Mesothelial cell of epicardium (in vitro differentiated cells): ENCODE data around the gene ZNF331. TPM values are rescaled to one million over a fixed set of nuclear protein-coding genes. Genes with fewer than 3 reads are reported as not detected.
"Not testable (repeated sequence)": the region's sequence is repeated elsewhere in the genome, so short reads cannot be mapped to it uniquely, and the experiment has no call there.

ENCODE experiments used
- DNase-seq, 2 experiments: peaks; one replicate each; pipeline ENCODE4 v3.0.0; 2021; ENCODE audit warnings: low spot score in 2 of 2; ENCODE audit not compliant: unreplicated experiment in 2 of 2
- H3K27ac Mint-ChIP-seq: 2 replicates; pipeline ENCODE4 v1.8.0; 2021; ENCODE audit warnings: mixed read lengths
- H3K27me3 Mint-ChIP-seq: 2 replicates; pipeline ENCODE4 v1.8.0; 2021; ENCODE audit warnings: low read depth, mixed read lengths
- H3K36me3 Mint-ChIP-seq: 2 replicates; pipeline ENCODE4 v1.8.0; 2021; ENCODE audit warnings: mixed read lengths
- H3K4me1 Mint-ChIP-seq: 2 replicates; pipeline ENCODE4 v1.8.0; 2021; ENCODE audit warnings: mixed read lengths
- H3K4me3 Mint-ChIP-seq: 2 replicates; pipeline ENCODE4 v1.8.0; 2021; ENCODE audit warnings: mild to moderate bottlenecking, moderate library complexity, mixed read lengths
- H3K9me3 Mint-ChIP-seq: 2 replicates; pipeline ENCODE4 v1.8.0; 2021; ENCODE audit warnings: mixed read lengths
- CTCF ChIP-seq: fragments of 200-600 bp; sonication (generic); IDR thresholded peaks from one replicate; pipeline ENCODE4 v1.5.0; 2021; ENCODE audit warnings: antibody characterized with exemption; ENCODE audit not compliant: unreplicated experiment
- total RNA-seq: library from RNA; stranded (reverse); gene quantifications from 3 replicates; pipeline ENCODE4 v1.2.1, GENCODE V29; 2021

The ZNF331 gene
- total RNA-seq: 17.6 to 19.5 TPM (median 19.4 TPM) in 3 replicates

DNA sequence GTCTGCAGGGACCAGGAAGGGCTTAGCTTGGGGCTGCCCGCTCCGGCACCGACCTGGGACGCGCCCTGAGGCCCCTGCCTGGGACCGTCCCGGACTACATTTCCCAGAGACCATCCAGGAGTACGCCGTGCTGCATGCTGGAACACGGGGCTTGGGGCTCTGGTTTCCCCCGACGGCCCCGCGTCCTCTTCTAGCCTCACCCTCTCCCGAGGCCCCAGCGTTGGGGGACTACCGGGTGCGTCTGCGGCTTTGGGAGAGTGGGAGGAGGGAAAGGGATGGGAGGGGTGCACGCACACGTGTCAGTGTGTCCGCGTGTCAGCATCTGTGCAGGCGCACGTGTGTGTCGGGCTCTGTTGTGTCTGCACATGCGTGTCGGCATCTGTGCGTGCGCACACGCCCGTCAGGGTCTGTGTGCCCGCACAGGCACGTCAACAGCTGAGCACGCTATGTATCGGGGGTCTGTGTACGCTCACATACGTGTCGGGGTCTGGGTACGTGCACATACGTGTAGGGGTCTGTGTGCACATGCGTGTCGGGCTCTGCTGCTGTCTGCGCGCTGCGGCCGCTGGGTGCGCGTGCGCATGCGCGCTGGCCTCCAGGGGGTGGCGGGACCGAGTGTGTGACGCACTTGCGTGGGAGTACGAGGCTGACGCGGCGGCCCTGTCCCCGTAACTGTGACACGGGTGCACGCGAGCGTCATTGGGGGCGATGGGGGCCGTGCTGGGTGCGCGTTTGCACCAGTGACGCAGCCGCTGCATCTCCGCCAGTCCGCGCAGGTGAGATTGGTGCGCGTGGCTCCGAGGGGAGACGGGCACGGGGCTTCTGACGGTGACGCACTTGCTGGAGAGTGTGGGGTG, at the start of gene ZNF331:
TSS of gene ZNF331 (plus strand) at position 625 of the 857 bp plus-strand sequence. CDS start 31,232 bp downstream, outside the sequence.
- peaks cover 5% of the 10 kb centered on the region for H3K36me3 Mint-ChIP-seq
- H3K4me1 Mint-ChIP-seq: peaks cover 16% of the 10 kb centered on the region
- H3K27me3 Mint-ChIP-seq: no peaks in the 10 kb centered on the region
- no peak for TF ChIP-seq CTCF
- H3K4me3 Mint-ChIP-seq: peak within 1 kb of the TSS; percentile 97
- no peaks in the 10 kb centered on the region for H3K9me3 Mint-ChIP-seq
- DNase-seq: peak; percentile 59 to 78
- H3K27ac Mint-ChIP-seq: peak within 1 kb of the TSS; percentile 97

GRCh38 chr19:53492153-53492552, 45.8 kb upstream of the ZNF331 start:
- H3K9me3 Mint-ChIP-seq: peaks cover 52% of the 10 kb centered on the region
- no peak for TF ChIP-seq CTCF
- no peak overlapping the region for H3K27ac Mint-ChIP-seq
- peaks cover under 1% of the 10 kb centered on the region for H3K4me1 Mint-ChIP-seq
- H3K4me3 Mint-ChIP-seq: no peak overlapping the region
- DNase-seq: no peak
- peaks cover 70% of the 10 kb centered on the region for H3K36me3 Mint-ChIP-seq
- H3K27me3 Mint-ChIP-seq: no peaks in the 10 kb centered on the region

GRCh38 chr19:53497311-53498023, 40.5 kb upstream of the ZNF331 start:
- H3K36me3 Mint-ChIP-seq: peaks cover 25% of the 10 kb centered on the region
- peaks cover 21% of the 10 kb centered on the region for H3K9me3 Mint-ChIP-seq
- DNase-seq, H3K4me1 Mint-ChIP-seq, H3K4me3 Mint-ChIP-seq, H3K27me3 Mint-ChIP-seq: not testable (repeated sequence)
- peak overlapping the region; percentile 19 for H3K27ac Mint-ChIP-seq

- H3K36me3 Mint-ChIP-seq: peaks cover 20% of the 10 kb centered on the region
Observed at GRCh38 chr19:53498024-53498395, 39.9 kb upstream of the ZNF331 start.

DNA sequence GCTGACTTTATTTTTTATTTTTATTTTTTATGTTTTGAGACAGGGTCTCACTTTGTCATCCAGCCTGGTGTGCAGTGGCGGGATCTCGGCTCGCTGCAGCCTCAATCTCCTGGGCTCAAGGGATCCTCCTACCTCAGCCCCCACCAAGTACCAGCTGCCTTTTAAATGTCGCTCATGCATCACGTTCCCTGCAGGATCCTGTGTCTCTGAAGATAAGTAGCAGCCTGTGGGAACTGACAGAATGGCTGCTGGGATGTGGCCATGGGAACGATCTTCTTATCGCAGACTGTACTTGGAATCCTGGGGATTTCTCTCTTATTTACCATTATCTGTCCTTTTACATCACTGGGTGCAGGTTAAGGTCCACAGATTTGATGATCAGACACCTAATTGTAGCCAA, 34.8 kb upstream of the ZNF331 start:
- H3K4me3 Mint-ChIP-seq: peak overlapping the region; percentile 38
- H3K4me1 Mint-ChIP-seq: peaks cover 15% of the 10 kb centered on the region
- not testable (repeated sequence) for H3K36me3 Mint-ChIP-seq, H3K9me3 Mint-ChIP-seq, DNase-seq, H3K27ac Mint-ChIP-seq, H3K27me3 Mint-ChIP-seq

More at GRCh38 chr19:53498024-53498395, 39.9 kb upstream of the ZNF331 start:
- H3K27me3 Mint-ChIP-seq, DNase-seq, H3K4me3 Mint-ChIP-seq, H3K4me1 Mint-ChIP-seq: not testable (repeated sequence)
- Mint-ChIP-seq H3K9me3 (peaks cover 15% of the 10 kb centered on the region), H3K27ac (peak overlapping the region; percentile 19)

GRCh38 chr19:53503671-53504364, 34.1 kb upstream of the ZNF331 start:
- H3K4me1 Mint-ChIP-seq: peaks cover 15% of the 10 kb centered on the region
- DNase-seq, H3K36me3 Mint-ChIP-seq, H3K27me3 Mint-ChIP-seq, H3K9me3 Mint-ChIP-seq, H3K27ac Mint-ChIP-seq: not testable (repeated sequence)
- H3K4me3 Mint-ChIP-seq: peak overlapping the region; percentile 51

GRCh38 chr19:53504365-53504703, 33.6 kb upstream of the ZNF331 start:
- H3K27me3 Mint-ChIP-seq: not testable (repeated sequence)

GRCh38 chr19:53504885-53505284, 33.1 kb upstream of the ZNF331 start:
- H3K36me3 Mint-ChIP-seq: no peaks in the 10 kb centered on the region
- peak overlapping the region; percentile 50 for H3K27ac Mint-ChIP-seq
- peaks cover 15% of the 10 kb centered on the region for H3K4me1 Mint-ChIP-seq
- DNase-seq: no peak
- TF ChIP-seq CTCF: no peak
- H3K9me3 Mint-ChIP-seq: no peaks in the 10 kb centered on the region
- H3K27me3 Mint-ChIP-seq: no peaks in the 10 kb centered on the region
- H3K4me3 Mint-ChIP-seq: peak overlapping the region; percentile 51

More at GRCh38 chr19:53504365-53504703, 33.6 kb upstream of the ZNF331 start:
- peak overlapping the region; percentile 51 for H3K4me3 Mint-ChIP-seq
- not testable (repeated sequence) for DNase-seq, H3K36me3 Mint-ChIP-seq, H3K27ac Mint-ChIP-seq, H3K9me3 Mint-ChIP-seq
- peaks cover 15% of the 10 kb centered on the region for H3K4me1 Mint-ChIP-seq
